HEK293 (cell line): Measurements from ENCODE around the gene CHSY1.

Source experiments
- CTCF ChIA-PET: fragments of 350-600 bp; formaldehyde crosslinking; extraction: SDS; loops from one replicate; lab custom pipeline; 2021; ENCODE audit warnings: antibody characterized with exemption; lab: Yijun Ruan, JAX
- POLR2A ChIA-PET: fragments of 300-600 bp; formaldehyde crosslinking; extraction: SDS; loops from one replicate; lab custom pipeline; 2020; ENCODE audit warnings: antibody characterized with exemption, inconsistent platforms; lab: Yijun Ruan, JAX
- H3K27ac ChIP-seq: fragments of 200-500 bp; sonication (Bioruptor generic); 2 replicates; pipeline ENCODE4 v1.5.1; 2014; ENCODE audit warnings: low read depth, low read length, control low read depth, inconsistent platforms; ENCODE audit errors: extremely low read depth
- H3K36me3 ChIP-seq, 2 experiments: fragments of 200-500 bp in 1 of 2; sonication (Bioruptor generic) in 1 of 2; 1 replicate in 1 of 2; 2 replicates in 1 of 2; pipeline ENCODE4 v1.5.1; 2014 to 2017; ENCODE audit warnings: inconsistent platforms in 2 of 2, low read length in 2 of 2; ENCODE audit not compliant: control insufficient read depth in 2 of 2, insufficient read depth in 1 of 2
- H3K4me1 ChIP-seq: fragments of 200-500 bp; sonication (Bioruptor generic); 2 replicates; pipeline ENCODE4 v1.5.1; 2014; ENCODE audit warnings: mild to moderate bottlenecking, low read length, inconsistent platforms; ENCODE audit not compliant: control insufficient read depth, insufficient read depth
- H3K4me3 ChIP-seq: 2 replicates; pipeline ENCODE4 v1.5.1; 2011; ENCODE audit warnings: low read depth, mild to moderate bottlenecking, control low read depth, low read length, moderate library complexity
- H3K9me3 ChIP-seq: fragments of 200-500 bp; sonication (Bioruptor generic); 2 replicates; pipeline ENCODE4 v1.5.1; 2014; ENCODE audit warnings: low read depth, low read length, inconsistent platforms; ENCODE audit not compliant: control insufficient read depth, insufficient read depth
- BCL11B ChIP-seq: fragments of 450-650 bp; formaldehyde crosslinking; IDR thresholded peaks from 2 replicates; pipeline ENCODE4 v1.5.1; 2016; ENCODE audit warnings: low read depth, missing biosample characterization, missing genetic modification characterization
- BCL6B ChIP-seq: fragments of 450-650 bp; formaldehyde crosslinking; IDR thresholded peaks from 2 replicates; pipeline ENCODE4 v1.5.1; 2017; ENCODE audit warnings: missing biosample characterization, missing genetic modification characterization
- GFI1B ChIP-seq: fragments of 450-650 bp; formaldehyde crosslinking; IDR thresholded peaks from 2 replicates; pipeline ENCODE4 v1.5.1; 2016; ENCODE audit warnings: missing biosample characterization, missing genetic modification characterization
- GLIS1 ChIP-seq: fragments of 450-650 bp; formaldehyde crosslinking; IDR thresholded peaks from 2 replicates; pipeline ENCODE4 v1.5.1; 2016; ENCODE audit warnings: missing biosample characterization, missing genetic modification characterization
- GLIS2 ChIP-seq: fragments of 450-650 bp; formaldehyde crosslinking; IDR thresholded peaks from 2 replicates; pipeline ENCODE4 v1.5.1; 2016; ENCODE audit warnings: missing biosample characterization, missing genetic modification characterization
- IKZF3 ChIP-seq: fragments of 450-650 bp; IDR thresholded peaks from 2 replicates; pipeline ENCODE4 v1.5.0; 2018; ENCODE audit warnings: missing biosample characterization, mild to moderate bottlenecking, missing genetic modification characterization, moderate library complexity
- KLF7 ChIP-seq: fragments of 450-650 bp; formaldehyde crosslinking; IDR thresholded peaks from 2 replicates; pipeline ENCODE4 v1.5.1; 2016; ENCODE audit warnings: missing biosample characterization, missing genetic modification characterization, borderline replicate concordance
- KLF9 ChIP-seq: fragments of 450-650 bp; formaldehyde crosslinking; IDR thresholded peaks from 2 replicates; pipeline ENCODE4 v1.5.1; 2016; ENCODE audit warnings: missing biosample characterization, missing genetic modification characterization, low read depth
- MEIS1 ChIP-seq: sonication (generic); formaldehyde crosslinking; IDR thresholded peaks from 2 replicates; pipeline ENCODE4 v1.8.1; 2022; ENCODE audit warnings: missing genetic modification reagents, mild to moderate bottlenecking, borderline replicate concordance
- SP3 ChIP-seq: fragments of 450-650 bp; formaldehyde crosslinking; IDR thresholded peaks from 2 replicates; pipeline ENCODE4 v1.5.1; 2016; ENCODE audit warnings: missing biosample characterization, missing genetic modification characterization
- TCF7L2 ChIP-seq: IDR thresholded peaks from 2 replicates; pipeline ENCODE4 v1.6.1; 2011; ENCODE audit warnings: low read depth, mild to moderate bottlenecking, inconsistent platforms, low read length, moderate library complexity, borderline replicate concordance
- ZBTB21 ChIP-seq: fragments of 450-650 bp; formaldehyde crosslinking; IDR thresholded peaks from 2 replicates; pipeline ENCODE4 v1.5.1; 2017; ENCODE audit warnings: missing biosample characterization, missing genetic modification characterization
- ZBTB48 ChIP-seq: fragments of 450-650 bp; formaldehyde crosslinking; IDR thresholded peaks from 2 replicates; pipeline ENCODE4 v1.5.1; 2016; ENCODE audit warnings: missing biosample characterization, missing genetic modification characterization
- ZFHX2 ChIP-seq: fragments of 450-650 bp; formaldehyde crosslinking; conservative IDR thresholded peaks from 2 replicates; pipeline ENCODE4 v1.5.1; 2016; ENCODE audit warnings: missing biosample characterization, missing genetic modification characterization
- ZNF146 ChIP-seq: fragments of 450-650 bp; formaldehyde crosslinking; IDR thresholded peaks from 2 replicates; pipeline ENCODE4 v1.5.1; 2016; ENCODE audit warnings: missing biosample characterization, missing genetic modification characterization
- ZNF280D ChIP-seq: fragments of 450-650 bp; formaldehyde crosslinking; IDR thresholded peaks from 2 replicates; pipeline ENCODE4 v1.5.1; 2016; ENCODE audit warnings: missing biosample characterization, missing genetic modification characterization
- ZNF37A ChIP-seq: fragments of 450-650 bp; IDR thresholded peaks from 2 replicates; pipeline ENCODE4 v1.5.1; 2018; ENCODE audit warnings: missing biosample characterization, missing genetic modification characterization
- ZNF404 ChIP-seq: fragments of 450-650 bp; formaldehyde crosslinking; IDR thresholded peaks from 2 replicates; pipeline ENCODE4 v1.5.1; 2017; ENCODE audit warnings: missing biosample characterization, missing genetic modification characterization
- ZNF423 ChIP-seq: fragments of 450-650 bp; formaldehyde crosslinking; IDR thresholded peaks from 2 replicates; pipeline ENCODE4 v1.5.1; 2016; ENCODE audit warnings: missing biosample characterization, missing genetic modification characterization
- ZNF521 ChIP-seq: fragments of 450-650 bp; formaldehyde crosslinking; IDR thresholded peaks from 2 replicates; pipeline ENCODE4 v1.5.1; 2017; ENCODE audit warnings: missing biosample characterization, mild to moderate bottlenecking, missing genetic modification characterization
- ZNF530 ChIP-seq: fragments of 450-650 bp; formaldehyde crosslinking; IDR thresholded peaks from 2 replicates; pipeline ENCODE4 v1.5.1; 2016; ENCODE audit warnings: low read depth, missing biosample characterization, missing genetic modification characterization
- ZNF600 ChIP-seq: fragments of 450-650 bp; formaldehyde crosslinking; IDR thresholded peaks from 2 replicates; pipeline ENCODE4 v1.5.1; 2016; ENCODE audit warnings: missing biosample characterization, missing genetic modification characterization
- ZNF621 ChIP-seq: fragments of 450-650 bp; formaldehyde crosslinking; IDR thresholded peaks from 2 replicates; pipeline ENCODE4 v1.5.1; 2017; ENCODE audit warnings: missing biosample characterization, missing genetic modification characterization
- ZNF629 ChIP-seq: fragments of 450-650 bp; formaldehyde crosslinking; IDR thresholded peaks from 2 replicates; pipeline ENCODE4 v1.5.1; 2017; ENCODE audit warnings: missing biosample characterization, missing genetic modification characterization
- ZNF645 ChIP-seq: fragments of 450-650 bp; formaldehyde crosslinking; IDR thresholded peaks from 2 replicates; pipeline ENCODE4; 2016; ENCODE audit warnings: missing biosample characterization, missing genetic modification characterization
- ZNF670 ChIP-seq: fragments of 450-650 bp; formaldehyde crosslinking; IDR thresholded peaks from 2 replicates; pipeline ENCODE4 v1.5.1; 2016; ENCODE audit warnings: missing biosample characterization, missing genetic modification characterization, low read depth
- ZNF701 ChIP-seq: fragments of 450-650 bp; formaldehyde crosslinking; IDR thresholded peaks from 2 replicates; pipeline ENCODE4 v1.5.1; 2016; ENCODE audit warnings: missing biosample characterization, missing genetic modification characterization
- TF ChIP-seq, protein P1 (sequence below): fragments of 450-650 bp; formaldehyde crosslinking; optimal IDR thresholded peaks from 2 replicates; pipeline ENCODE3; 2016; ENCODE audit warnings: missing biosample characterization, mild to moderate bottlenecking, missing genetic modification characterization

Gene CHSY1

DNA sequence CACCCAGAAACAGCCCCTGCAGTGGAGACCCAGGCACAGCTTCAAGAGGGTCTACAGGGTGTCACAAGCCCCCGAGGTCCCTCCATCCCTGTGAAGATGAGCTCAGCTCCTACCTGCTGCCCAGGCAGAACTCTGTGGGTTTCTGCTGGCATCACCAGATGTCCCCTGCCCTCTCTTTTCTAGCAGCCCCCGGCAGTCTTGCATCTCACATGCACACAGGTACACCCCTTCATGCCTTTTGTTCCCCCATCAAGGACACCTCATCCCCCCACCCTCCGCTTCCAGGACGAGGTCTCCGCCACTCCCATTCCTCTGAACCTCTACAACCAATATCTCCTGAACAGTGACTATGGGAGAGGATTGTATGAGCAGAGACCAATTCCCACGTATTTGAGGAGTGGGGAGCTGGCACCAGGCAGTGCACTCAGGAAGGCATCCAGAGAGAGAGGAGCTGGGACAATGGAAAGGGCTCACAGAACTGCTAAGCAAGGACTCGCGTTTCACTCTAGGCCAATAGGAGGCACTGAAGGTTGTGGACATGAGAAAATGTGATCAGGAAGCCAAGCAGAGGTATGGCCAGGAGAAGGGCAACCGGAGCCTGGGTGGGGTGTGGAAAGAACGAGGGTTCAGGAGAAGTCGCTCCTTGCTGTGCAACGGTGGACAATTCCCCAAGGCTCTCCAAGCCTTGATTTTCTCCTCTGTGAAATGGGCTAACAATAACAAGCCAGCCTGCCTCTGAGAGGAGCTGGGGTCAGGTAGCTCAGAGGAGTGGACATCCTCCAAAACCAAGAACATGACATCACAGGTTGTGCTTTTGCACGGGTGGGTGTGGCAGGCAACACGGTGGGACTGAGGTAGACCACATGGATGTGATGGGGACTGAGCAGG, 115.2 kb downstream of the CHSY1 start:
- H3K4me1 ChIP-seq, result no peaks in the 10 kb centered on the region
- no peak overlapping the region for H3K27ac ChIP-seq
- CTCF ChIA-PET, result interaction anchor here (0.5 to 1.5 kb wide), 3 partner anchors 19 to 121 kb away, joined by 3 to 4 read pairs (median 3); no protein-coding TSS in a partner anchor

DNA sequence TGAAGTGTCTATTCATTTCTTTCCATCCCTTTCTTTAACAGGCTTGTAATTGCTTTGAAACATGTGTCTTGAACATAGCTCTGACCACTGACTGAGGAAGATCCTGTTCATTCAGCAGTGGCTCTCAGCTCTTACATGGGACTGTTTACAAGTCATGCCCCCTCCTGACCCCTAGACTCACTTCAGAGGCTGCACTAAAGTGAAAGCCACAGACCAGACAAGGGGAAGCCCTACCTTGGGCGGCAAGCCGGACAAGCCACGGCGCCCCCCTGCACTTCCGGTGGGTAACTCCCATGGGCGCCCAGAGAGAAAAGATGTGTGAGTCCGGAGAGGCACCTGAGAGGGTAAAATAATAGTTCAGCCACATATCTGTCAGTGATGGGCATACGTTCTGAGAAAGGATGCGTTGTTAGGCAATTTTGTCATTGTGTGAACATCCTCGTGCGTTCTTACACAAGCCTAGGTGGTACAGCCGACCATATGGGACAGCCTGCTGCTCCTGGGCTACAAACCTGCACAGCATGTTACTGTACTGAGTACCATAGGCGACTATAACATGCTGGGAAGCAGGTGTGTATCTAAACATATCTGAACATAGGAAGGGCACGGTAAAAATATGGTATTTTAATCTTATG, 116.2 kb downstream of the CHSY1 start:
- Histone ChIP-seq H3K4me3 (no peak overlapping the region), H3K36me3 (no peaks in the 10 kb centered on the region), H3K9me3 (no peaks in the 10 kb centered on the region), H3K27ac (no peak overlapping the region), H3K4me1 (no peaks in the 10 kb centered on the region)
- ChIA-PET CTCF (interaction anchor here (0.5 to 1.5 kb wide), 2 partner anchors 47 to 117 kb away, joined by 3 read pairs; no protein-coding TSS in a partner anchor), POLR2A (no interaction called here)
- no peak for TF ChIP-seq TCF7L2
- no peak for TF ChIP-seq IKZF3 (tag by site-specific recombination)
- no peak for TF ChIP-seq KLF7 (tag by site-specific recombination)
- no peak for TF ChIP-seq SP3 (tag by site-specific recombination)
- no peak for TF ChIP-seq ZNF521 (tag by site-specific recombination)
- no peak for TF ChIP-seq ZNF280D (tag by site-specific recombination)
- no peak for TF ChIP-seq ZNF146 (tag by site-specific recombination)
- no peak for TF ChIP-seq ZNF37A (tag by site-specific recombination)
- TF ChIP-seq GFI1B (tag by site-specific recombination), result no peak
- no peak for TF ChIP-seq ZNF629 (tag by site-specific recombination)
- no peak for TF ChIP-seq BCL6B (tag by site-specific recombination)
- no peak for TF ChIP-seq ZBTB21 (tag by site-specific recombination)
- TF ChIP-seq ZFHX2 (tag by site-specific recombination), result no peak
- TF ChIP-seq ZNF600 (tag by site-specific recombination), result no peak
- no peak for TF ChIP-seq GLIS2 (tag by site-specific recombination)
- TF ChIP-seq ZNF621 (tag by site-specific recombination), result no peak

More for the DNA sequence above, 115.2 kb downstream of the CHSY1 start:
- Histone ChIP-seq H3K36me3 (no peaks in the 10 kb centered on the region), H3K9me3 (no peaks in the 10 kb centered on the region)
- POLR2A ChIA-PET, result no interaction called here
- TF ChIP-seq ZNF670 (tag by site-specific recombination) (no peak), ZNF423 (tag by site-specific recombination) (no peak), KLF9 (tag by site-specific recombination) (no peak), BCL11B (tag by site-specific recombination) (no peak), ZNF645 (tag by site-specific recombination) (no peak), ZNF701 (tag by site-specific recombination) (no peak), GLIS1 (tag by site-specific recombination) (no peak), ZNF530 (tag by site-specific recombination) (no peak), ZNF404 (tag by site-specific recombination) (no peak), ZBTB48 (tag by site-specific recombination) (no peak), MEIS1 (CRISPR knock-in tag) (no peak)
- TF ChIP-seq, protein P1, sequence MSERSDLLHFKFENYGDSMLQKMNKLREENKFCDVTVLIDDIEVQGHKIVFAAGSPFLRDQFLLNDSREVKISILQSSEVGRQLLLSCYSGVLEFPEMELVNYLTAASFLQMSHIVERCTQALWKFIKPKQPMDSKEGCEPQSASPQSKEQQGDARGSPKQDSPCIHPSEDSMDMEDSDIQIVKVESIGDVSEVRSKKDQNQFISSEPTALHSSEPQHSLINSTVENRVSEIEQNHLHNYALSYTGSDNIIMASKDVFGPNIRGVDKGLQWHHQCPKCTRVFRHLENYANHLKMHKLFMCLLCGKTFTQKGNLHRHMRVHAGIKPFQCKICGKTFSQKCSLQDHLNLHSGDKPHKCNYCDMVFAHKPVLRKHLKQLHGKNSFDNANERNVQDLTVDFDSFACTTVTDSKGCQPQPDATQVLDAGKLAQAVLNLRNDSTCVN (tag by site-specific recombination), result no peak
- TF ChIP-seq, all 188 proteins: peak for 0
- H3K4me3 ChIP-seq, result no peak overlapping the region
